Measurements from ENCODE around the gene MED13. TPM values are rescaled to one million over a fixed set of nuclear protein-coding genes. Genes with fewer than 3 reads are reported as not detected.

The MED13 gene
- polyA plus RNA-seq, 1 of the 3 experiments (the other 2 are of a cell fraction), result 6.3 TPM

DNA sequence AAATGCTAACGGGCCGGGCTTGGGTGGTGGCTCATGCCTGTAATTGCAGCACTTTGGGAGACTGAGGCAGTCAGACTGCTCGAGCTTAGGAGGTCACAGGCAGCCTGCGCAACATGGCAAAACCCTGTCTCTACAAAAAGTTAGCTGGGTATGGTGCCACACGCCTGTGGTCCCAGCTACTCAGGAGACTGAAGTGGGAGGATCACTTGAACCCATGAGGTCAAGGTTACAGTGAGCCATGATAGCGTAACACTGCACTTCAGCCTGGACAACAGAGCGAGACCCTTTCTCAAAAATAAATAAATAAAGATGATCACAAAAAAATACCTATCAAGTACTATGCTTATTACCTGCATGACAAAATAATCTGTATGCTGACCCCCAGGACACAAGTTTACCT, 91.0 kb downstream of the MED13 start:
- peaks cover 26 to 89% of the 10 kb centered on the region in 2 experiments for H3K36me3 ChIP-seq (replicated peaks in 1 of 2; ENCODE audit: control insufficient read depth in 1 of 2, insufficient read depth in 2 of 2, low read length in 1 of 2)
- POLR2A ChIA-PET, result no interaction called here
- H2AFZ ChIP-seq (ENCODE audit: low read depth), result no peak overlapping the region
- peaks cover 20% of the 10 kb centered on the region; the same call in 1 of the 2 replicates for H4K20me1 ChIP-seq (ENCODE audit: insufficient read depth)
- no peak for DNase-seq
- H3K4me3 ChIP-seq (ENCODE audit: low read depth in 2 of 2, low read length in 1 of 2), result no peak overlapping the region
- WGBS (ENCODE audit: low lambda C conversion rate), result 99% methylated on average over 7 of the region's 7 CpGs
- no peaks in the 10 kb centered on the region for H3K4me1 ChIP-seq (ENCODE audit: control insufficient read depth in 1 of 2, insufficient read depth in 2 of 2, low read depth in 1 of 2, low read length in 1 of 2)
- H3K9me2 ChIP-seq, result no peaks in the 10 kb centered on the region
- peaks cover 22% of the 10 kb centered on the region for H3F3A ChIP-seq (replicated peaks; ENCODE audit: insufficient read depth)
- no peak overlapping the region for H3K27ac ChIP-seq (ENCODE audit: low read depth in 2 of 2, low read length in 1 of 2)
- TF ChIP-seq POLR2AphosphoS5 (IDR thresholded peaks at IDR 0.05; ENCODE audit: low read depth, low read length) (no peak), FOXM1 (IDR thresholded peaks at IDR 0.05; ENCODE audit: low read depth) (no peak), YY1 (IDR thresholded peaks at IDR 0.05; ENCODE audit: low read depth) (no peak), EP300 (IDR thresholded peaks at IDR 0.05; ENCODE audit: borderline replicate concordance in 1 of 2, low read depth in 1 of 2, low read length in 1 of 2) (no peak), ELF1 (IDR thresholded peaks at IDR 0.05) (no peak), RXRA (IDR thresholded peaks at IDR 0.05; ENCODE audit: borderline replicate concordance, low read depth) (no peak), JUND (IDR thresholded peaks at IDR 0.05) (no peak), TCF12 (IDR thresholded peaks at IDR 0.05) (no peak), MXI1 (IDR thresholded peaks at IDR 0.05; ENCODE audit: low read depth, low read length) (no peak), TAF1 (IDR thresholded peaks at IDR 0.05; ENCODE audit: borderline replicate concordance, low read depth, low read length) (no peak), GABPA (IDR thresholded peaks at IDR 0.05; ENCODE audit: low read depth) (no peak), CHD2 (IDR thresholded peaks at IDR 0.05; ENCODE audit: low read length, partially characterized antibody) (no peak), NFIC (IDR thresholded peaks at IDR 0.05; ENCODE audit: borderline replicate concordance) (no peak), FOSL2 (IDR thresholded peaks at IDR 0.05; ENCODE audit: borderline replicate concordance, low read depth) (no peak), GATA2 (CRISPR knock-in tag; IDR thresholded peaks at IDR 0.05) (no peak), RFX5 (IDR thresholded peaks at IDR 0.05; ENCODE audit: low read length) (no peak)
- TF ChIP-seq, protein P1, sequence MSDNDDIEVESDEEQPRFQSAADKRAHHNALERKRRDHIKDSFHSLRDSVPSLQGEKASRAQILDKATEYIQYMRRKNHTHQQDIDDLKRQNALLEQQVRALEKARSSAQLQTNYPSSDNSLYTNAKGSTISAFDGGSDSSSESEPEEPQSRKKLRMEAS (IDR thresholded peaks at IDR 0.05; ENCODE audit: low read depth), result no peak
- TF ChIP-seq, protein P2, sequence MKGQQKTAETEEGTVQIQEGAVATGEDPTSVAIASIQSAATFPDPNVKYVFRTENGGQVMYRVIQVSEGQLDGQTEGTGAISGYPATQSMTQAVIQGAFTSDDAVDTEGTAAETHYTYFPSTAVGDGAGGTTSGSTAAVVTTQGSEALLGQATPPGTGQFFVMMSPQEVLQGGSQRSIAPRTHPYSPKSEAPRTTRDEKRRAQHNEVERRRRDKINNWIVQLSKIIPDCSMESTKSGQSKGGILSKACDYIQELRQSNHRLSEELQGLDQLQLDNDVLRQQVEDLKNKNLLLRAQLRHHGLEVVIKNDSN (IDR thresholded peaks at IDR 0.05; ENCODE audit: borderline replicate concordance, low read depth), result no peak
- TF ChIP-seq, protein P3, sequence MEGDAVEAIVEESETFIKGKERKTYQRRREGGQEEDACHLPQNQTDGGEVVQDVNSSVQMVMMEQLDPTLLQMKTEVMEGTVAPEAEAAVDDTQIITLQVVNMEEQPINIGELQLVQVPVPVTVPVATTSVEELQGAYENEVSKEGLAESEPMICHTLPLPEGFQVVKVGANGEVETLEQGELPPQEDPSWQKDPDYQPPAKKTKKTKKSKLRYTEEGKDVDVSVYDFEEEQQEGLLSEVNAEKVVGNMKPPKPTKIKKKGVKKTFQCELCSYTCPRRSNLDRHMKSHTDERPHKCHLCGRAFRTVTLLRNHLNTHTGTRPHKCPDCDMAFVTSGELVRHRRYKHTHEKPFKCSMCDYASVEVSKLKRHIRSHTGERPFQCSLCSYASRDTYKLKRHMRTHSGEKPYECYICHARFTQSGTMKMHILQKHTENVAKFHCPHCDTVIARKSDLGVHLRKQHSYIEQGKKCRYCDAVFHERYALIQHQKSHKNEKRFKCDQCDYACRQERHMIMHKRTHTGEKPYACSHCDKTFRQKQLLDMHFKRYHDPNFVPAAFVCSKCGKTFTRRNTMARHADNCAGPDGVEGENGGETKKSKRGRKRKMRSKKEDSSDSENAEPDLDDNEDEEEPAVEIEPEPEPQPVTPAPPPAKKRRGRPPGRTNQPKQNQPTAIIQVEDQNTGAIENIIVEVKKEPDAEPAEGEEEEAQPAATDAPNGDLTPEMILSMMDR (IDR thresholded peaks at IDR 0.05), result no peak
- peaks cover 81% of the 10 kb centered on the region for H3K79me2 ChIP-seq (ENCODE audit: insufficient read depth)
- H3K27me3 ChIP-seq (ENCODE audit: insufficient read depth), result no peaks in the 10 kb centered on the region
- H3K4me2 ChIP-seq, result no peak overlapping the region
- CTCF ChIA-PET, result interaction anchor here (0.7 kb wide), 1 partner anchor 120 kb away, joined by 3 read pairs; no protein-coding TSS in a partner anchor
- H3K9ac ChIP-seq, result no peak overlapping the region
- H3K9me3 ChIP-seq, result no peaks in the 10 kb centered on the region

Measured in SK-N-SH (cell line).